ENCODE data around the gene CD160.
"Not testable (repeated sequence)": the region's sequence is repeated elsewhere in the genome, so short reads cannot be mapped to it uniquely, and the experiment has no call there.

CD160 gene

GRCh38 chr1:145708063-145708462 is 11.2 kb upstream of the CD160 start:
- no peak for DNase-seq (ENCODE audit: low read depth in 4 of 4, low spot score in 1 of 4)

DNA sequence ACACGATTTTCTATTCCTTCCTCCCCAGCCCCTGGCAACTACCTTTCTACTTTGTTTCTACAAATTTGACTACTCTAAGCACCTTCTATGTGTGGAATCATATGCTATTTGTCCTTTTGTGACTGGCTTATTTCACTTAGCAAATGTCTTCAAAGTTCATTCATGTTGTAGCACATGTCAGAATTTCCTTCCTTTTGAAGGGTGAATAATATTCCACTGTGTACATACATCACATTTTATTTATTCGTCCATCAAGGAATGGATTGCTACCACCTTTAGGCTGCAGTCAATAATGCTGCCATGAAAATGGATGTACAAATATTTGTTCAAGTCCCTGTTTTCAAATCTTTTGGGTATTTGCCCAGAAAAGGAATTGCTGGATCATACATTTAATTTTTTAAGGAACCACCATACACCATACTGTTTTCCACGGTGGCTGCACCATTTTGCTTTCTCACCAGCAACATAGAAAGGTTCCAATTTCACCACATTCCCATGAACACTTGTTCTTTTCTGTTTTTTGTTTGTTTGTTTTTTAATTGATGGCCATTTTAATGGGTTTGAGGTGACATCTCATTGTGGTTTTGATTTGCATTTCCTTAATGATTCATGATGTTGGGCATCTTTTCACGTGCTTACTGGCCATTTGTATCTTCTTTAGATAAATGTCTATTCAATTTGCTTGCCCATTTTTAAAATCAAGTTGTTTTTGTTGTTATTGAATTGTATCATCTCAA is 8.8 kb upstream of the CD160 start:
- DNase-seq (ENCODE audit: low read depth in 4 of 4, low spot score in 1 of 4), result no peak

DNA sequence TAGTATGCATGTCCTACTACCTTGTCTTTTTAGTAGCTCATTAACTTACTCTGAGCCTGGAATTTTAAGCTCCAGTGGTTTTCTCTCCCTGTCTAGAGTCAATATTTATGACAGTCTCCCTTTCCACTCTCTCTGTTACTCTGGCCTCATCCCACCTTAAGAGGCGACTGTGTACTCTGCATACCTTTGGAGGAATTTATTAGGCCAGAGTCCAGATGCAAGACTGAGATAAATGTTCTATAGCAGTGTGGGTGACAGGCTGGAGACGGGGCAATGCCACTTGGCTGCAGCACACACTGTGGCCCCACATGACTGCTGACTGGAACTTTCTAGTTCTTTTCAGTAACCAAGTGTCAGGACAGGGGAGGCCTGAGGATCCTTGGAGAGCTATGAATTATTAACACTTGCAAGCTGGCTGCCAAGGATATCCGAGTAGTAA is 8.1 kb upstream of the CD160 start:
- DNase-seq (ENCODE audit: low read depth in 4 of 4, low spot score in 1 of 4), result no peak

DNA sequence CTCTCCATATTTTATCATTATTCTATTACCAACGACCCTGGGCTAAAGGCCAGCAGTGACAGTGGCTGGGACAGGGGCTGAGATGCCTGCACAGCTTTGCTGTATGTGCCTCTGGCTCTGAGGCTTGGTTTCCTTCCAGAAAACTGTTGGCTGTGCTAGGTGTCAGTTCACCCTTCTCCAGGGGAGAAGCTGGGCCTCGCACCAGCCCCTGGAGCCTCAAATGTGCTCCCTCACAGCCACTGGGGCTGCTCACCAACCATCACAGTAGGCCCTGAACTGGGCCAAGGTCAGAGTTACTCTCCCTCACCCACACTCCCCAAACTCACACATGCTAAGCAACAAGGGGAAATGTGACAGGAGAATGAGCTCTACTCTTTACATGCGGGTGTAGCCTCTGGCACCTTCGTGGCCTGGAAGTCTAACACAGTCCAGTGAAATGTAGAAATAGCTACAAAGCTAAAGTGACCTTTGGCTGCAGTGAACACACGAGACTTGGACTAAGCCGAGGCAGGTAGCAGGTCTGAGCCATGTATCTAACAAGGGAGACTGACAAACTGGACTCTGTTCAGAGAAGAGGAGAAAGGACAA is 4.7 kb upstream of the CD160 start:
- DNase-seq (ENCODE audit: low read depth in 4 of 4, low spot score in 1 of 4), result no peak

DNA sequence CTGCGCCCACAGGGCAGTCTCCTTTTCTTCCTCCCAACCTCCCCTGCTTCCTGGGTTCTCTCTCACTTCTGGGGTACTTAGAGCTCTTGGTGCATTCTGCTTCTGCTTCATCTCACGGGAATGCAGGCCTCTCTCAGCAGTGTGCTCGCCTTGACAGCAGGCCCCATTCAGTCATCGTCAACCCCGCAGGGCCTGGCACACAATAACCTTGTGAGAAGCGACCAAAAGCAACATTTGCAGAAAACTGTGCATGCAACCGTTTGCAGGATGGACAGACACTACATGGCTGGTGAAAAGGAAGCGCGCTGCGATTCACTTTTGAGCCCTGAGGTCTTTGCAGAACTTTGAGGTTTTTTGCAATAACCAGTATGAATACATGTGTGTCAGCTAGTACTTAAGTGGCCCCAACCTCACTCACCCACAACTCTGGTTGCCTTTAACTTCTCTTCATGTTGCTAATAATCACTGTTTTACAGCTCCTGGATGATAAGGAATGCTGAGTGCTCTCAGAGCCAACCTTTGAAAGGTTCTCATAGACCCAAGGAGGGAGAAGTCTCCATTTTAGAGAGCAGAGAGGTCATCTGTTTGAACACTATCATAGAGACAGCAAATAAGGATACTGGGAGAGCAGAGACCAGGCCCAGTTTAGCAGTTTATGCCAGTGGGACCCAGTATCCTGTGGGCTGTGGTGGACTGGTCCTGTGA is 2.5 kb upstream of the CD160 start:
- no peak for DNase-seq (ENCODE audit: low read depth in 4 of 4, low spot score in 1 of 4)

GRCh38 chr1:145717833-145718232 is 1.5 kb upstream of the CD160 start:
- DNase-seq (ENCODE audit: low read depth in 4 of 4, low spot score in 1 of 4), result no peak

DNA sequence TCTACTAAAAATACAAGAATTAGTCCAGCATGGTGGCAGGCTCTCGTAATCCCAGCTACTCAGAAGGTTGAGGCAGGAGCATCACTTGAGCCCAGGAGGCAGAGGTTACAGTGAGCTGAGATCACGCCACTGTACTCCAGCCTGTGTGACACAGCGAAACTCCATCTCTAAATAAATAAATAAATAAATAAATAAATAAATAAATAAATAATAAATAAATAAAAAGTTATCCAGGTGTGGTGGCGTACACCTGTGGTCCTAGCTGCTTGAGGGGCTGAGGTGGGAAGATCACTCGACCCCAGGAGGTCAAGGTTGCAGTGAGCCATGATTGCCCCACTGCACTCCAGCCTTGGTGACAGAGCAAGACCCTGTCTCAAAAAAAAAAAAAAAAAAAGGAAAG is 834 bp upstream of the CD160 start:
- DNase-seq (ENCODE audit: low read depth in 4 of 4, low spot score in 1 of 4), result not testable (repeated sequence)

DNA sequence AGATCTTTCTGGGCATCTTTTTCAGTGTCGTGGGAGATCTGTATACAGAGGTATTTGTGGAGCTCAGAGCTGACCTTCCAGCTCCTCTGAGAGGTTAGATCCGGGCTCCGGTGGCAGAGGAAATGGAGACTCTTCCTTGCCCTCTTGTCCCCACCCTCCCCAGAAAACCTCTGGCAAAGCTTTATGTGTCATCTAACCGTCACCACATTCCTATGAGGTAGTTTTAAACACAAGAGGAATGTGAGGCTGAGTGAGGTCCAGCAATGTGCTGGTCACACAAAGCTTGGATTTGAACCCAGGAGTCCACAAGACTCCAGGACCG is 1.2 kb downstream of the CD160 start:
- no peak for DNase-seq (ENCODE audit: low read depth in 4 of 4, low spot score in 1 of 4)

DNA sequence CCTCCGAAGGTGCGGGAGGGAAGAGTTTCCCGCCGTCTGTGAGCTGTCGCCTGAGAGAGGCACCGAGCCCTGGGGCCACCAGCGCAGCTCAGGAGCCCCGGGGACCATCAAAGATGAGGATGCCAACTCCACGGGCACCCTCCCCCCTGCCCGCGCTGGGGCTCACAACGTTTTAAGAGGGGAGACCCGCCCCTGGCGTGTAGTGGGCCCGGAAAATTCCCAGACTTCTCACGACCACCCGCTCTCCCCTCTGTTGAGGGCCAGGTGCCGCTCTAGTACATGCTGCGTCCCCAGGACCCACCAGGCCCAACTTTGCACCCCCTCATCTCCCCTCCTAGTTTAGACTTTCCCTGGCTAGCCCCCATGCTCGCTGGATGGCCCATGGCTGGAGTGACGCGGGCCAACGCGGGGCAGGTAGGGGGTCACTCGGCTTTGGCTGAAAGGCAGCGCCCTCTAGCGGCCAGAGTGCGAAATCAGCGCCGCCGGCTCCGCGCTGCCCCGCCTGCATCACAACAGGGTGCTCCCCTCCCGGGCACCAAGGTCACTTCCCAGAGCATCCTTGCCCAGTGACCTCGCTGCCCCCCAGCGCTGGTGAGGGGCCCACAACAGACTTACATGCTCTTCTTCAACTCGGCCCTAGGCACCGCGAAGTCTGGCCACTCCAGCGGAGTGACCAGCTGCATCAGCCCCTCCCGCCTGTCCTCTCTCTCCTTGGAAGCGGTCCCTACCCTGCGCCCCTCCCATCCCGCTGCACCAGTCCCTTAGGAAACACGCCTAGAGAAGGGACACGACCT is 1.8 kb downstream of the CD160 start:
- DNase-seq (ENCODE audit: low read depth in 4 of 4, low spot score in 1 of 4), result peak; percentile 55 to 63 (median 58)

GRCh38 chr1:145726193-145726592 is 6.9 kb downstream of the CD160 start:
- DNase-seq (ENCODE audit: low read depth in 4 of 4, low spot score in 1 of 4), result not testable (repeated sequence)

GRCh38 chr1:145729196-145729595 is 9.9 kb downstream of the CD160 start:
- DNase-seq (ENCODE audit: low read depth in 4 of 4, low spot score in 1 of 4), result no peak

- DNase-seq (ENCODE audit: low read depth in 4 of 4, low spot score in 1 of 4), result no peak
Observed at GRCh38 chr1:145729666-145730436, 10.6 kb downstream of the CD160 start.

GRCh38 chr1:145730467-145730866 is 11.2 kb downstream of the CD160 start:
- no peak for DNase-seq (ENCODE audit: low read depth in 4 of 4, low spot score in 1 of 4)

DNA sequence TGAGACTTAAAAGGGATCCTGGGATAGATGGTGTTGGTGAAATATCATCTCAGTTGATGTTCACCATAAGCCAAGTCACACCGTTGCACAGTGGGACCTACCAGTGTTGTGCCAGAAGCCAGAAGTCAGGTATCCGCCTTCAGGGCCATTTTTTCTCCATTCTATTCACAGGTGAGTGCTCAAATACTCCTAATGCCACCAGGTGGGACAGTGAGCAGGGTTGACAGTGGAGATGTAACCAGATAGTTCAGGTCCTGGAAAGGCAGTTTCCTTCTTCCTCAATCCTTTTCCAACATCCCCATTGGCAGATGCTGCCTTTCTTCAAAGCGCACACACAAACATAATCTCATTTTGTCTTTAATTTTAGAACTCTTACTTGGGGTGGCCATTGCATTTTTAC is 11.6 kb downstream of the CD160 start:
- DNase-seq (ENCODE audit: low read depth in 4 of 4, low spot score in 1 of 4), result no peak

DNA sequence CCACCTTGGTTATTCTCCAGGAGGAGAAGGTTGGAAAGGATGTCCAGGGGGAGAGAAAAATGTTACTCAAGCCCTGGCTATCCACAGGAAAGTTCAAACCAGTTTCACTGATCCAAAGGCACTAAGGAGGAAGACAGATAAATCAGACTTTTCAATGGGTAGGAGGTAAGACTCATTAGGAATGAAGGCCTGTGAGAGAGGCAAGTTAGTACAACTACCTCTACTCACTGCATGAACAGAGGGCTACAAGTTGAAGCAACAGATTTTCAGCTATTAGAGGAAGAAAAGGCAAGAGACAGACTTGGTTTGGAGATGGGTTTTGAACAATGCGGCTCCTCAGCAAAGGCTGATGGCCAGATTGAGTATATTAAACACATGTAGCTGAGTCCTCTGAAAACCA is 16.9 kb downstream of the CD160 start:
- DNase-seq (ENCODE audit: low read depth in 4 of 4, low spot score in 1 of 4), result no peak

DNA sequence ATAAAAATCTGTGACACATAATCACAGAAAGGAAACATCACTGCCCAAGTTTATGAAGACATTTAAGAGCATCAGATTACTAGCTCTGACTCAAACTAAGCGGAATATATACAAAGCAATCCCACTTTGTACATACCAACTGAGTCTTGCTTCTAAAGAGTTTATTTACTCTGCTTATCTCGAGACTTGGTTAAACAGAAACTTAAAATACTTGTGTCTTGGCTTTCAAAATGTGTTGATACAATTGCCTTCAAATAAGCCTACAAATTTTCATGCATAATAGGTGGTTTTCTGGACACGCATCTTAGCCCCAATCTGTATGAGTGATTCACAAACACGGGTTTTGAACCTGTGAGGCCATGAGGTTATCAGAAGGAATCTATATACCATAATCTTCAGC is 21.0 kb downstream of the CD160 start:
- DNase-seq (ENCODE audit: low read depth in 4 of 4, low spot score in 1 of 4), result no peak

- DNase-seq (ENCODE audit: low read depth in 4 of 4, low spot score in 1 of 4), result no peak
Observed at GRCh38 chr1:145747398-145748247, 28.3 kb downstream of the CD160 start.

- no peak for DNase-seq (ENCODE audit: low read depth in 4 of 4, low spot score in 1 of 4)
Observed at GRCh38 chr1:145750426-145750825, 31.1 kb downstream of the CD160 start.

- no peak for DNase-seq (ENCODE audit: low read depth in 4 of 4, low spot score in 1 of 4)
Observed at GRCh38 chr1:145751491-145752037, 32.3 kb downstream of the CD160 start.

DNA sequence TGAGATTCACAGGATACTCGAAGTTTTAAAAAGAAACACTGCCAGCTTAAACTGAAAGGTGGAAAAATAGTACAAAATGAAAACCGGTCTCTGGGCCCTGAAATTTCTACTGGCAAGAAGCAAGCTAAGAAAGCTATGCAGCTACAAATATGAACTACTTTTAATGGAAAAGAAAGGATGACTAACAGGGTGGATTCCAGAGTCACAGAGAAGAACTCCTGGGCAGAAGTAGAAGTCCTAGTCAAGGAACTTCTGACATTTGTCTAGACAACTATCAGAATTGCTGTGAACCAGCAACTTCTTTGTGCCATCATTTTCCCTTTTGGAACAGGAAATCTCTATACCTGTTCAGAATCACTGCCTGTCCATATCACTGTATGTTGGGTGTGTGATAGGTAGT is 38.1 kb downstream of the CD160 start:
- no peak for DNase-seq (ENCODE audit: low read depth in 4 of 4, low spot score in 1 of 4)
